22Rv1 (cell line): ENCODE data around the gene PSD4.

Source experiments
- H3K27ac ChIP-seq: fragments of 450-650 bp; 2 replicates; pipeline ENCODE4 v1.5.1; 2017
- ZFX ChIP-seq: fragments of 450-650 bp; IDR thresholded peaks from 2 replicates; pipeline ENCODE4 v1.6.1; 2017; ENCODE audit warnings: antibody characterized with exemption, borderline replicate concordance
- TF ChIP-seq, protein P1 (sequence below): fragments of 450-650 bp; IDR thresholded peaks from 2 replicates; pipeline ENCODE4 v1.5.1; 2017; ENCODE audit warnings: mild to moderate bottlenecking

The PSD4 gene

GRCh38 chr2:113136828-113137775 is 36.7 kb upstream of the PSD4 start:
- no peak overlapping the region for H3K27ac ChIP-seq
- TF ChIP-seq, protein P1, sequence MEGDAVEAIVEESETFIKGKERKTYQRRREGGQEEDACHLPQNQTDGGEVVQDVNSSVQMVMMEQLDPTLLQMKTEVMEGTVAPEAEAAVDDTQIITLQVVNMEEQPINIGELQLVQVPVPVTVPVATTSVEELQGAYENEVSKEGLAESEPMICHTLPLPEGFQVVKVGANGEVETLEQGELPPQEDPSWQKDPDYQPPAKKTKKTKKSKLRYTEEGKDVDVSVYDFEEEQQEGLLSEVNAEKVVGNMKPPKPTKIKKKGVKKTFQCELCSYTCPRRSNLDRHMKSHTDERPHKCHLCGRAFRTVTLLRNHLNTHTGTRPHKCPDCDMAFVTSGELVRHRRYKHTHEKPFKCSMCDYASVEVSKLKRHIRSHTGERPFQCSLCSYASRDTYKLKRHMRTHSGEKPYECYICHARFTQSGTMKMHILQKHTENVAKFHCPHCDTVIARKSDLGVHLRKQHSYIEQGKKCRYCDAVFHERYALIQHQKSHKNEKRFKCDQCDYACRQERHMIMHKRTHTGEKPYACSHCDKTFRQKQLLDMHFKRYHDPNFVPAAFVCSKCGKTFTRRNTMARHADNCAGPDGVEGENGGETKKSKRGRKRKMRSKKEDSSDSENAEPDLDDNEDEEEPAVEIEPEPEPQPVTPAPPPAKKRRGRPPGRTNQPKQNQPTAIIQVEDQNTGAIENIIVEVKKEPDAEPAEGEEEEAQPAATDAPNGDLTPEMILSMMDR: peak; percentile 91
- TF ChIP-seq ZFX: no peak

GRCh38 chr2:113137827-113138226 is 35.9 kb upstream of the PSD4 start:
- TF ChIP-seq ZFX: no peak
- TF ChIP-seq, protein P1: no peak
- H3K27ac ChIP-seq: no peak overlapping the region

GRCh38 chr2:113138428-113139322 is 35.1 kb upstream of the PSD4 start:
- TF ChIP-seq, protein P1: peak; percentile 89
- TF ChIP-seq ZFX: no peak
- H3K27ac ChIP-seq: 0 out of 2 replicates have a peak overlapping the region, but pooled peaks have one; percentile 37

GRCh38 chr2:113141451-113141850 is 32.3 kb upstream of the PSD4 start:
- no peak overlapping the region for H3K27ac ChIP-seq
- no peak for TF ChIP-seq ZFX
- TF ChIP-seq, protein P1: no peak

DNA sequence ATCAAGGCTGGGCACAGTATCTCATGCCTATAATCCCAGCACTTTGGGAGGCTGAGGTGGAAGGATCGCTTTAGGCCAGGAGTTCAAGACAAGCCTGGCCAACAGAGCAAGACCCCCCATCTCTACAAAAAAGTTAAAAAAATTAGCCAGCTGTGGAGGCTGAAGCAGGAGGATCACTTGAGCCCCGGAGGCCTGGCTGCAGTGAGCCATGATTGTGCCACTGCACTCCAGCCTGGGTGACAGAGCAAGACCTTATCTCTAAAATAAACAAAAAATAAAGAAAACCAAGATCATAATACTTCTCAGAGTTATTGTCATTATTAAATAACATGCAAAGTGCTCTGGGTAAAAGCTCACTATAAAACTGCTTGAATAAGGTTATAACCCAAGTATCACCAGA is 31.5 kb upstream of the PSD4 start:
- TF ChIP-seq, protein P1: no peak
- TF ChIP-seq ZFX: no peak
- H3K27ac ChIP-seq: no peak overlapping the region

DNA sequence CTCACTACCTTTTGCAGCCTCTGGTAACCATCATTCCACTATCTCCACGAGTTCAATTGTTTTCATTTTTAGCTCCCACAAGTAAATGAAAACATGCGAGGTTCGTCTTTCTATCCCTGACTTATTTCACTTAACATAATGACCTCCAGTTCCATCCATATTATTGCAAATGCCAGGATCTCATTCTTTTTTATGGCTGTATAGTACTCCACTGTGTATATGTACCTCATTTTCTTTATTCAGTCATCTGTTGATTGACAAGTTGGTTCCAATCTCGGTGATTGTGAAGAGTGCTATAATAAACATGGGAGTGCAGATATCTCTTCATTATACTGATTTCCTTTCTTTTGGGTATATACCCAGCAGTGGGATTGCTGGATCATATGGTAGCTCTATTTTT is 29.5 kb upstream of the PSD4 start:
- TF ChIP-seq, protein P1: no peak
- TF ChIP-seq ZFX: no peak
- H3K27ac ChIP-seq: no peak overlapping the region
